ENCODE results near the gene MARK1.

DNA sequence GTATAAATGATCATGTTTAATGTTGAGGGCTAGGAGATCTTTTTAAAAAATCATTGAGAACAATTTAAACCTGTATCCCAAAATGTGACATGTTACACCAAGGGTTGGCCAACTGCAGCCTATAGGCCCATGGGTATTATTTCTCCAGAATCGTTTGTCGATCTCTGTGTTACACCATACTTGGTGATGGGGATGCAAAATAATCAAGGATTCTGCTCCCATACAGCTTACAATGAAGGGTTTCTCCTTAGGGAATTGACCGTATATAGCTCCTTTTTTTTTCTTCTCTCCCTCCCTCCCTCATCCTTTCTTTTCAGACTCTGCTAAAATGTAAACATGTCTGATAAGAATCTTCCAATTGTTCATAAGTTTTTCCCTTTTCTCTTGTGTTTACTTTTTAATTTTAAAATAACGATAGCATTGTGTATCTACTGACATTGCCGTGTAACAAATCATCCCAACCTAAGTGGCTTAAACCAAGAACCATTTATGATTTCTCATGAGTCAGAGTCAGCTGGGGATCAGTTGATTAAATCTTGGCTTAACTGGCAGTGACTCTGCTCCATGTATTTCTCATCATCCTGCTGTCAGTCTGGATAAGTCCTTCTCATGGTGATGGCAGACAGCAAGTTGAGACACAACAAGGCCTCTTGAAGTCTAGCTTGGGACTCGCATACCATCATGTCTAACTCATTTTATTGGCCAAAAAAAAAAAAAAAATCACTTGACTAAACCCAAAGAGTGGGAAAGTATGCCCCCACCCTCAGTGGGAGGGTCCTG, 48.0 kb downstream of the MARK1 start:
- TF ChIP-seq MXI1 (IDR thresholded peaks at IDR 0.05; ENCODE audit: low read depth, low read length) (no peak), SUZ12 (IDR thresholded peaks at IDR 0.05; ENCODE audit: unreplicated experiment) (no peak), ZNF24 (IDR thresholded peaks at IDR 0.05) (no peak), EZH2 (IDR thresholded peaks at IDR 0.05; ENCODE audit: borderline replicate concordance, control insufficient read depth, low read depth, low read length) (no peak)

All from GM12878 (cell line).